Ascending aorta (tissue), 2 donors: ENCODE measurements around the gene AMBRA1. TPM values are rescaled to one million over a fixed set of nuclear protein-coding genes. Genes with fewer than 3 reads are reported as not detected.

ENCODE experiments used
- DNase-seq, 2 donors: peaks; one replicate each; pipeline ENCODE4 v3.0.0-alpha.2; 2019; ENCODE audit warnings: low spot score in 2 of 2
- H3K27ac ChIP-seq, 2 donors: fragments of 200-600 bp; sonication (generic); one replicate each; pipeline ENCODE4 v1.5.1; 2016 to 2017; ENCODE audit warnings: mild to moderate bottlenecking in 1 of 2
- H3K27me3 ChIP-seq: fragments of 200-600 bp; sonication (generic); one replicate; pipeline ENCODE4 v1.5.1; 2017
- H3K36me3 ChIP-seq, 2 donors: fragments of 200-600 bp; sonication (generic); one replicate each; pipeline ENCODE4 v1.5.1; 2016
- H3K4me1 ChIP-seq, 2 donors: fragments of 200-600 bp; sonication (generic); one replicate each; pipeline ENCODE4 v1.5.1; 2016 to 2017; ENCODE audit warnings: mild to moderate bottlenecking in 1 of 2
- H3K4me3 ChIP-seq, 2 donors: fragments of 200-600 bp; sonication (generic); one replicate each; pipeline ENCODE4 v1.5.1; 2016 to 2017; ENCODE audit warnings: mild to moderate bottlenecking in 1 of 2
- H3K9me3 ChIP-seq, 2 donors: fragments of 200-600 bp; sonication (generic); one replicate each; pipeline ENCODE4 v1.5.1; 2016
- CTCF ChIP-seq, 3 experiments: fragments of 200-600 bp in 2 of 3; fragments of 450-650 bp in 1 of 3; sonication (generic) in 2 of 3; IDR thresholded peaks; one replicate each; pipeline ENCODE4 v1.5.1; 2016 to 2019; ENCODE audit warnings: antibody characterized with exemption in 3 of 3, mild to moderate bottlenecking in 1 of 3, moderate library complexity in 1 of 3
- intact Hi-C: fragments of 100-400 bp; cut with DNase I; formaldehyde crosslinking; loops from one replicate; pipeline ENCODE4 v1.15.1; 2023
- total RNA-seq: library from RNA; depleted of rRNA; stranded (reverse); fragments of >200 nt; gene quantifications from one replicate; pipeline ENCODE4 v1.1.0, GENCODE V29; 2016

The AMBRA1 gene
- total RNA-seq, 1 donor from 2014 or later = 12.1 TPM

- H3K4me1 ChIP-seq = no peaks in the 10 kb centered on the region
- H3K27ac ChIP-seq = no peak overlapping the region
- DNase-seq = no peak
- H3K27me3 ChIP-seq = no peaks in the 10 kb centered on the region
- no peak overlapping the region for H3K4me3 ChIP-seq
- H3K36me3 ChIP-seq = peaks cover 9 to 24% of the 10 kb centered on the region in 2 donors
- no peaks in the 10 kb centered on the region for H3K9me3 ChIP-seq
- TF ChIP-seq CTCF (IDR thresholded peaks at IDR 0.05) = no peak
- intact Hi-C loops = no loop called here
These were observed 88.8 kb downstream of the AMBRA1 start for GRCh38 chr11:46504817-46505613.

GRCh38 chr11:46499821-46500220 is 94.0 kb downstream of the AMBRA1 start:
- TF ChIP-seq CTCF (IDR thresholded peaks at IDR 0.05) = no peak
- Histone ChIP-seq H3K4me1 (no peaks in the 10 kb centered on the region), H3K36me3 (peaks cover 5 to 16% of the 10 kb centered on the region in 2 donors), H3K4me3 (no peak overlapping the region), H3K9me3 (no peaks in the 10 kb centered on the region), H3K27me3 (no peaks in the 10 kb centered on the region), H3K27ac (no peak overlapping the region)
- intact Hi-C loops = no loop called here
- DNase-seq = no peak

GRCh38 chr11:46498968-46499367 is 94.9 kb downstream of the AMBRA1 start:
- intact Hi-C loops = no loop called here
- H3K27ac ChIP-seq = no peak overlapping the region
- no peak overlapping the region for H3K4me3 ChIP-seq

GRCh38 chr11:46498179-46498578 is 95.6 kb downstream of the AMBRA1 start:
- peaks cover 0 to 18% of the 10 kb centered on the region in 2 donors for H3K36me3 ChIP-seq
- H3K9me3 ChIP-seq = no peaks in the 10 kb centered on the region
- H3K27ac ChIP-seq = no peak overlapping the region
- no peaks in the 10 kb centered on the region for H3K4me1 ChIP-seq
- H3K4me3 ChIP-seq = no peak overlapping the region
- H3K27me3 ChIP-seq = no peaks in the 10 kb centered on the region
- intact Hi-C loops = no loop called here
- DNase-seq = no peak
- TF ChIP-seq CTCF (IDR thresholded peaks at IDR 0.05) = no peak

More at GRCh38 chr11:46498968-46499367, 94.9 kb downstream of the AMBRA1 start:
- TF ChIP-seq CTCF (IDR thresholded peaks at IDR 0.05) = no peak
- H3K36me3 ChIP-seq = peaks cover 2 to 13% of the 10 kb centered on the region in 2 donors
- no peaks in the 10 kb centered on the region for H3K27me3 ChIP-seq
- DNase-seq = no peak
- no peaks in the 10 kb centered on the region for H3K9me3 ChIP-seq
- H3K4me1 ChIP-seq = no peaks in the 10 kb centered on the region

- intact Hi-C loops = no loop called here
- no peaks in the 10 kb centered on the region for H3K4me1 ChIP-seq
- peaks cover 6 to 23% of the 10 kb centered on the region in 2 donors for H3K36me3 ChIP-seq
- no peaks in the 10 kb centered on the region for H3K9me3 ChIP-seq
- no peak for TF ChIP-seq CTCF (IDR thresholded peaks at IDR 0.05)
- no peak for DNase-seq
- H3K27me3 ChIP-seq = no peaks in the 10 kb centered on the region
- H3K4me3 ChIP-seq = no peak overlapping the region
- H3K27ac ChIP-seq = no peak overlapping the region
These were observed 96.3 kb downstream of the AMBRA1 start for GRCh38 chr11:46497498-46497897.
